ENCODE measurements around the gene MTHFSD. TPM values are rescaled to one million over a fixed set of nuclear protein-coding genes. Genes with fewer than 3 reads are reported as not detected.

MTHFSD gene
- total RNA-seq, 1 experiment from 2014 or later = 15.7 TPM

DNA sequence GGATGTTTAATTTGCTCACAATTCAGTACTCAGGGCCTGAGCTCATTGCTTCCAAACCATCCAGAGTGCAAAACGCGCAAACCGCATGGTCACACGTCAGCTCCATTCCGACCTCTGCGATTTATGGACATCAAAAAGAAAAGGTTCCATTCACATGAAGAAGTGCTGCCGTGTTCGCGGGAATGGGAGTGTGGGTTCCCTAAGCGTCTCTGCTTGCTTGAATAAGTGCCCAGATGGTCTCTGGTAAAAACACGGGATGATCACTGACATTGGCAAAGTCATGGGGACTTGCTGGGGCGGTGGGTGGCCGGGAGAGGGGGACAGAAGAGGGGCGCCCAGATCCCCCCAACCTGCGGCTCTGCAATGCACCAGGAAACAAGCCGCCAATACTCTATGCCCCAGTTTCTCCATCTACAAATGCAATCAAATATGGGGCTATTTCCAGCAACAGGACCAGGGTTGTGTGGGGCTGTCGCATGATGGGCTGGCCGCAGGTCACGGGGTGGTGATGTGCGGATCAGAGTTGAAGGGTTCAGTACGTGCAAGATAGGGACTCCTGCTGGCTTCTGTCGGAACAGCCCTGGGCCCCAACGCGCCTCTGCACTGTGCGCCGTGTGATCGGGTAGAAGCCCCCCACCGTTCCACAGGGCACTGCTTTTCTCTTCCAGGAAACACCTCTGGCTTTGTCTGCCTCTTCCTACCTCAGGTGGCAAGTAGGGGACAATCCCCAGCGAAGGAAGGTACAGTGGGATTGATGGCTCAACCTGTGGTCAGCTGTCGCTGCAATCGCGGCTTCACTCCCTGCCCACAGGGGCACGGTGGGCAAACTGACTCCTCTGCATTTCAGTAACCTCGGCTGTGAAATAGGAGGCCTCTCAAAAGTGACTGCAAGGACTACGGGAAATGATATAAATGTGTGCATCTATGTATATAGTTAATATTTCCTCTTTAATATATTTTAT is 33.5 kb downstream of the MTHFSD start:
- ATAC-seq (no peak), DNase-seq (ENCODE audit: low spot score) (no peak)
- H3K4me3 Mint-ChIP-seq = no peak overlapping the region
- no peaks in the 10 kb centered on the region for H3K36me3 Mint-ChIP-seq
- CTCF ChIA-PET = interaction anchor here (1.3 to 1.9 kb wide), 3 partner anchors 269 to 502 kb away, joined by 3 to 7 read pairs (median 5); no protein-coding TSS in a partner anchor
- no peak overlapping the region for H3K27ac Mint-ChIP-seq
- H3K27me3 Mint-ChIP-seq (ENCODE audit: low read depth) = peaks cover 48% of the 10 kb centered on the region
- TF ChIP-seq, protein P1, sequence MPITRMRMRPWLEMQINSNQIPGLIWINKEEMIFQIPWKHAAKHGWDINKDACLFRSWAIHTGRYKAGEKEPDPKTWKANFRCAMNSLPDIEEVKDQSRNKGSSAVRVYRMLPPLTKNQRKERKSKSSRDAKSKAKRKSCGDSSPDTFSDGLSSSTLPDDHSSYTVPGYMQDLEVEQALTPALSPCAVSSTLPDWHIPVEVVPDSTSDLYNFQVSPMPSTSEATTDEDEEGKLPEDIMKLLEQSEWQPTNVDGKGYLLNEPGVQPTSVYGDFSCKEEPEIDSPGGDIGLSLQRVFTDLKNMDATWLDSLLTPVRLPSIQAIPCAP (CRISPR knock-in tag; IDR thresholded peaks at IDR 0.05) = no peak
- no peak for TF ChIP-seq MXD4 (CRISPR knock-in tag; IDR thresholded peaks at IDR 0.05; ENCODE audit: borderline replicate concordance)
- no peak for TF ChIP-seq NR3C1 (CRISPR knock-in tag; conservative IDR thresholded peaks at IDR 0.05; ENCODE audit: low read depth)
- peaks cover 3% of the 10 kb centered on the region; the same call in 1 of the 2 replicates for H3K9me3 Mint-ChIP-seq
- POLR2A ChIA-PET = no interaction called here
- H3K4me1 Mint-ChIP-seq = peaks cover 6% of the 10 kb centered on the region

DNA sequence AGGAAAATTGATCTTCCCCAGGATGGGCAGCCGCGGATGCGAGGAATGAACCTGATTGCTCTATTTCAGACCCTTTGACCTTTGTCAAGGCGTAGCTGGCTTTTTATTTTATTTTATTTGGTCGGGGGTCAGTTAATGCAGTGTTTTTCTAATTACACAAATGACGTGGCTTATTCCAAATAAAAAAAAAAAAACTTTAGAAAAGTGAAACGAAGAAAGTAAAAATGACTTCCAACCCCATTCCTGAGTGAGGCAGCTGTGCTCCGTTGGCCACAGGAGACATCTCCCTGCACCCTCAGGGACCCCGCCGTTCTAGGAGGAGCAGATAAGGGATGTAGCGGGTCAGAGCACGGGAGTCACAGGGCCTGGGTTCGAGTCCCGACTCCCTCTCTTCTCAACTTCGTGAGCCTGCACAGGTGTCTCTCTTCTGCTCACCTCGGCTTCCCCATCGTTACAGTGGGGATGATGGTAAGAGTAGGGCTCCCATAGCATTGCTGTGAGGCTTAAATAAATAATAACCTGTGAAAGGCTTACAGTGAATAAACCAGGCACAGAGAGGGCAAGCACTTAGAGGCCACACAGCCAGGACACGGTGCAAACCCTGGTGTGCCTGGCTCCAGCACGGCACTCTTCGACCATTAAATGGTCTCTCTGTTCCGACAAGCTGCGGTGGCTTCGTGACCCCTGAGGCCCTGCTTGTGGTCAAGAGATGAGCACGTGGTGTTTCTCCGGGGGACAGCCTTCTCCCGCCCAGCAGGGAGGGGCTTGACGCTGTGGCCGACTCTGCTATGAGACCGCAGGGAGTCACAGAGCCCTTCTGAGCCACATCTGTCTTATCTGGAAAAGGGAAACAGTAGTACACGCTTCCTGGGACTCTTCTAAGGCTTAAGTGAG is 34.5 kb downstream of the MTHFSD start:
- Mint-ChIP-seq H3K27me3 (ENCODE audit: low read depth) (peaks cover 58% of the 10 kb centered on the region), H3K4me1 (peaks cover 9% of the 10 kb centered on the region), H3K9me3 (no peaks in the 10 kb centered on the region), H3K27ac (no peak overlapping the region), H3K36me3 (no peaks in the 10 kb centered on the region), H3K4me3 (no peak overlapping the region)
- DNase-seq (ENCODE audit: low spot score) = no peak
- ATAC-seq = no peak
- CTCF ChIA-PET = interaction anchor here (0.6 to 1.9 kb wide), 4 partner anchors 268 to 501 kb away, joined by 3 to 7 read pairs (median 4); no protein-coding TSS in a partner anchor
- POLR2A ChIA-PET = no interaction called here
- no peak for TF ChIP-seq OVOL2 (CRISPR knock-in tag; IDR thresholded peaks at IDR 0.05; ENCODE audit: borderline replicate concordance)
- TF ChIP-seq, protein P2, sequence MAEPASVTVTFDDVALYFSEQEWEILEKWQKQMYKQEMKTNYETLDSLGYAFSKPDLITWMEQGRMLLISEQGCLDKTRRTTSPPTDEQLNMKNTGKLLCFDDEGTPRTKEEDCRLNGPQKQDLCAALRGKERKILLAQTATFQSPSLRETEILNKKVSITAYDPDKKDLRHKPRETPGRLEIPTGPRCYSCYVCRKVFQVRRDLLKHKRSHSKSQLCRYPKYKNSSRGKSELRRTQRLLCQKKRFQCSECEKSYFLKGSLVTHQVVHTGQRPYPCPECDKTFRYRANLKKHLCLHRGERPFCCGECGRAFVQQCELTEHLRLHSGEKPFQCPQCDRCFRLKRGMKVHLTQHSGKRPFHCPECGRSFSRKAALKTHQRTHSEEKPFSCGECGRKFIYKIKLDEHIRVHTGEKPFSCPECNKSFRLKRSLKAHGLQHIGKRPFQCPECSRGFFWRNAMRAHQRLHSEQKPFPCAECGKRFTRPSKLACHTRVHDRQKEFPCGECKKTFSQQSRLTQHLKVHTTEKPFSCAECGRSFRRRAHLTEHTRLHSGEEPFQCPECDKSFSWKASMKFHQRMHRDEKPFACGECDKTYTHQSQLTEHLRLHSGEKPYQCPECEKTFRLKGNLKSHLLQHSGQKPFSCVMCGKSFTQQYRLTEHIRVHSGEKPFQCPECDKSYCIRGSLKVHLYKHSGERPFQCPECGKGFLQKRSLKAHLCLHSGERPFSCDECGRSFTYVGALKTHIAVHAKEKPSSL (CRISPR knock-in tag; conservative IDR thresholded peaks at IDR 0.05) = no peak
- TF ChIP-seq, protein P3, sequence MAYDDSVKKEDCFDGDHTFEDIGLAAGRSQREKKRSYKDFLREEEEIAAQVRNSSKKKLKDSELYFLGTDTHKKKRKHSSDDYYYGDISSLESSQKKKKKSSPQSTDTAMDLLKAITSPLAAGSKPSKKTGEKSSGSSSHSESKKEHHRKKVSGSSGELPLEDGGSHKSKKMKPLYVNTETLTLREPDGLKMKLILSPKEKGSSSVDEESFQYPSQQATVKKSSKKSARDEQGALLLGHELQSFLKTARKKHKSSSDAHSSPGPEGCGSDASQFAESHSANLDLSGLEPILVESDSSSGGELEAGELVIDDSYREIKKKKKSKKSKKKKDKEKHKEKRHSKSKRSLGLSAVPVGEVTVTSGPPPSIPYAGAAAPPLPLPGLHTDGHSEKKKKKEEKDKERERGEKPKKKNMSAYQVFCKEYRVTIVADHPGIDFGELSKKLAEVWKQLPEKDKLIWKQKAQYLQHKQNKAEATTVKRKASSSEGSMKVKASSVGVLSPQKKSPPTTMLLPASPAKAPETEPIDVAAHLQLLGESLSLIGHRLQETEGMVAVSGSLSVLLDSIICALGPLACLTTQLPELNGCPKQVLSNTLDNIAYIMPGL (CRISPR knock-in tag; IDR thresholded peaks at IDR 0.05) = no peak
- no peak for TF ChIP-seq RORB (CRISPR knock-in tag; IDR thresholded peaks at IDR 0.05)
- no peak for TF ChIP-seq ZNF416 (CRISPR knock-in tag; IDR thresholded peaks at IDR 0.05)
- TF ChIP-seq KAT7 (CRISPR knock-in tag; IDR thresholded peaks at IDR 0.05; ENCODE audit: borderline replicate concordance) = no peak
- no peak for TF ChIP-seq FOXP1 (CRISPR knock-in tag; IDR thresholded peaks at IDR 0.05; ENCODE audit: borderline replicate concordance)
- TF ChIP-seq, protein P4, sequence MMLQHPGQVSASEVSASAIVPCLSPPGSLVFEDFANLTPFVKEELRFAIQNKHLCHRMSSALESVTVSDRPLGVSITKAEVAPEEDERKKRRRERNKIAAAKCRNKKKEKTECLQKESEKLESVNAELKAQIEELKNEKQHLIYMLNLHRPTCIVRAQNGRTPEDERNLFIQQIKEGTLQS (CRISPR knock-in tag; conservative IDR thresholded peaks at IDR 0.05) = no peak
- no peak for TF ChIP-seq GTF2I (CRISPR knock-in tag; conservative IDR thresholded peaks at IDR 0.05)
- TF ChIP-seq, protein P5, sequence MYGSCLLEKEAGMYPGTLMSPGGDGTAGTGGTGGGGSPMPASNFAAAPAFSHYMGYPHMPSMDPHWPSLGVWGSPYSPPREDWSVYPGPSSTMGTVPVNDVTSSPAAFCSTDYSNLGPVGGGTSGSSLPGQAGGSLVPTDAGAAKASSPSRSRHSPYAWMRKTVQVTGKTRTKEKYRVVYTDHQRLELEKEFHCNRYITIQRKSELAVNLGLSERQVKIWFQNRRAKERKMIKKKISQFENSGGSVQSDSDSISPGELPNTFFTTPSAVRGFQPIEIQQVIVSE (CRISPR knock-in tag; IDR thresholded peaks at IDR 0.05; ENCODE audit: borderline replicate concordance) = no peak
- no peak for TF ChIP-seq SOX15 (CRISPR knock-in tag; IDR thresholded peaks at IDR 0.05)
- no peak for TF ChIP-seq CBFB (CRISPR knock-in tag; IDR thresholded peaks at IDR 0.05; ENCODE audit: low read depth)
- no peak for TF ChIP-seq SMAD4 (CRISPR knock-in tag; IDR thresholded peaks at IDR 0.05)
- TF ChIP-seq JAZF1 (CRISPR knock-in tag; IDR thresholded peaks at IDR 0.05) = no peak
- TF ChIP-seq CREM (CRISPR knock-in tag; IDR thresholded peaks at IDR 0.05) = no peak
- no peak for TF ChIP-seq ZNF263 (CRISPR knock-in tag; IDR thresholded peaks at IDR 0.05; ENCODE audit: low read depth)

Data from WTC11 (cell line).